Keratinocyte (primary cell): ENCODE results near the gene DRD1.

Experiments used
- CTCF ChIP-seq, 3 experiments: IDR thresholded peaks in 1 of 3; conservative IDR thresholded peaks in 1 of 3; optimal IDR thresholded peaks in 1 of 3; 2 replicates in 2 of 3; 3 replicates in 1 of 3; pipeline versions ENCODE3 to v1.5.1; 2011; ENCODE audit warnings: low read length in 3 of 3, mild to moderate bottlenecking in 3 of 3, moderate library complexity in 2 of 3, control low read depth in 1 of 3, inconsistent platforms in 1 of 3; ENCODE audit not compliant: insufficient read depth in 2 of 3; ENCODE audit errors: extremely low read depth in 1 of 3
- EZH2 ChIP-seq: IDR thresholded peaks from one replicate; pipeline ENCODE4 v1.6.1; 2012; ENCODE audit warnings: inconsistent platforms, mild to moderate bottlenecking, low read length, moderate library complexity

GRCh38 chr5:175464074-175464941 is 20.3 kb upstream of the DRD1 start:
- TF ChIP-seq EZH2 (no peak), CTCF (optimal IDR thresholded peaks at IDR 0.05 in 1 of 3, IDR thresholded peaks at IDR 0.05 in 1 of 3, conservative IDR thresholded peaks at IDR 0.05 in 1 of 3; ENCODE audit: extremely low read depth in 1 of 3, insufficient read depth in 2 of 3, low read length in 3 of 3) (peak; percentile 63 to 89 (median 84))
